ENCODE results near the gene ZNF286A. TPM values are rescaled to one million over a fixed set of nuclear protein-coding genes. Genes with fewer than 3 reads are reported as not detected.
"Not testable (repeated sequence)": the region's sequence is repeated elsewhere in the genome, so short reads cannot be mapped to it uniquely, and the experiment has no call there.

Gene ZNF286A
- 45.9 and 65.0 TPM in 2 replicates for total RNA-seq
- polyA plus RNA-seq: 31.3 and 39.1 TPM in 2 replicates
- polyA plus RNA-seq (2012): 14.4 and 15.1 TPM in 2 replicates
- 2.5 and 10.0 TPM in 2 replicates for polyA minus RNA-seq (ENCODE audit: low replicate concordance)

DNA sequence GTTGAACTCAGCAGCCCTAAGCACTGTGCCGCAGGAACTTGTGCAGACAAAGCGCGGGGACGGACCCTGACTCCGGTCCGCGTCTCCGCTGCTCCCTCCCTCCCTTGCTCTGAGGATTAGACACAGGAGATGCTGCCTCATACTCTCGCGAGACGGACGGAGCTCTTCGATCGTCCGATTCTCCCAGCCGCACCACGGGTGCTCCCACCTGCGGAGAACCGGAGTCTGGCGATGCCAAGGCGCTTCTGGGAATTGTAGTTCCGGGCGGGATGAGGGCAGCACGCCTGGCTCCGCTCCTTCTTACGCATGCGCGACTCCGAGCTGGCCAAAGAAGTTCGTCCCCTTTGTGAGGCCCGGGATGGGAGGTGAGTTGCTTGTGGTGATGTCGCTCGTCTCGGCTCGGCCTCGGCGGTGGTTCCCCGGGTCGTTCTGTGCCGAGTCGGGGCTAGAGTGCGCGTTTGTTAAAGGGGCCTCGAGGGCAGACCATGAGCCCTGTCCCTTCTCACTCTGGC, at the start of gene ZNF286A:
TSS of gene ZNF286A (plus strand) at position 340 of the 512 bp plus-strand sequence. CDS start 578 bp downstream, outside the sequence.
- H3K36me3 ChIP-seq (ENCODE audit: control insufficient read depth, insufficient read depth, low read length); H3K27me3 ChIP-seq (ENCODE audit: control insufficient read depth, insufficient read depth, low read length); H3K79me2 ChIP-seq (ENCODE audit: control insufficient read depth, insufficient read depth, low read length); H3K4me1 ChIP-seq (ENCODE audit: control insufficient read depth, extremely low read depth, insufficient read depth, low read length); H3K27ac ChIP-seq (ENCODE audit: insufficient read depth, low read length); H3K9me3 ChIP-seq (ENCODE audit: control insufficient read depth, insufficient read depth, low read depth, low read length); H4K20me1 ChIP-seq (ENCODE audit: control insufficient read depth, extremely low read depth, insufficient read depth, low read length): not testable (repeated sequence)
- H3K4me2 ChIP-seq (ENCODE audit: extremely low read depth, insufficient read depth, low read length): peak within 1 kb of the TSS; percentile 59
- H3K4me3 ChIP-seq (replicated peaks in 1 of 4; ENCODE audit: control extremely low read depth in 1 of 4, insufficient read depth in 1 of 4, low read depth in 3 of 4, low read length in 4 of 4): peak within 1 kb of the TSS; percentile 52 to 65 (median 62)
- H3K9ac ChIP-seq (ENCODE audit: insufficient read depth, low read length): peak within 1 kb of the TSS; percentile 62
- peak within 1 kb of the TSS; percentile 88 for H2AFZ ChIP-seq (ENCODE audit: low read length)
- DNase-seq (ENCODE audit: low read depth in 2 of 2): peak; percentile 97 to 99

DNA sequence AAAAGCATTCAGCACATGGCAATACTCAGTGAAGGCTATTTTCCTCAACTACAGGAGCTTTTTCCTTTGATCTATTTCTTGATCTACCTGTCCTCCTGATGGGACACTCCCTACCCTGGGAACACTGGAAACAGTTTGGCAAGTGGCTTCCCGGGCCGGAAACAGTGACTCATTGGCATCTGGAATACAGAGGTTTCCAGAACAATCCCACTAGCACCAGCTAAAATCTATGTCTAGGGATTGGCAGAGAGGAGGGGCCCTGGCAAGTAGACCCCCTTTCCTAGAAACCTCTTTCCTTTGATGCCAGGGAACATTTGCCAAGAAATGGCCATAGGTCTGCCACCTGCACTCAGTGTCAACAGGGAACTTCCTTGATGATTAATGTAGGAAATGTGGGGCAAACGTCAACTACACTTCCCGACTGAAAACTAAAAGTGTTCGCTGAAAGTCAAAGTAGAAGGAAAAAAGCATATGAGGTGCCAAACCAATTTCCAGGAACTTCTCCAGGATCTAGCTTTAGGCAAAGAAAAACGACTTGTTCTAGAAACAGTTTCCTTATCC, 49.6 kb upstream of the ZNF286A start:
- H2AFZ ChIP-seq (ENCODE audit: low read length): no peak overlapping the region
- H3K4me2 ChIP-seq (ENCODE audit: extremely low read depth, insufficient read depth, low read length): peak overlapping the region; percentile 97
- H3K79me2 ChIP-seq (ENCODE audit: control insufficient read depth, insufficient read depth, low read length): peaks cover 9% of the 10 kb centered on the region
- H3K27me3 ChIP-seq (ENCODE audit: control insufficient read depth, insufficient read depth, low read length): no peaks in the 10 kb centered on the region
- H3K9ac ChIP-seq (ENCODE audit: insufficient read depth, low read length): no peak overlapping the region
- H3K27ac ChIP-seq (ENCODE audit: insufficient read depth, low read length): peak overlapping the region; percentile 82
- peak; percentile 56 to 60 for DNase-seq (ENCODE audit: low read depth in 2 of 2)
- H3K9me3 ChIP-seq (ENCODE audit: control insufficient read depth, insufficient read depth, low read depth, low read length): no peaks in the 10 kb centered on the region
- H3K4me1 ChIP-seq (ENCODE audit: control insufficient read depth, extremely low read depth, insufficient read depth, low read length): no peaks in the 10 kb centered on the region
- H3K4me3 ChIP-seq (replicated peaks in 1 of 4; ENCODE audit: control extremely low read depth in 1 of 4, insufficient read depth in 1 of 4, low read depth in 3 of 4, low read length in 4 of 4): peak overlapping the region; percentile 78 to 97 (median 88)
- no peaks in the 10 kb centered on the region for H3K36me3 ChIP-seq (ENCODE audit: control insufficient read depth, insufficient read depth, low read length)
- no peak for TF ChIP-seq EZH2 (IDR thresholded peaks at IDR 0.05; ENCODE audit: low read length, missing control alignments)
- TF ChIP-seq, protein P1, sequence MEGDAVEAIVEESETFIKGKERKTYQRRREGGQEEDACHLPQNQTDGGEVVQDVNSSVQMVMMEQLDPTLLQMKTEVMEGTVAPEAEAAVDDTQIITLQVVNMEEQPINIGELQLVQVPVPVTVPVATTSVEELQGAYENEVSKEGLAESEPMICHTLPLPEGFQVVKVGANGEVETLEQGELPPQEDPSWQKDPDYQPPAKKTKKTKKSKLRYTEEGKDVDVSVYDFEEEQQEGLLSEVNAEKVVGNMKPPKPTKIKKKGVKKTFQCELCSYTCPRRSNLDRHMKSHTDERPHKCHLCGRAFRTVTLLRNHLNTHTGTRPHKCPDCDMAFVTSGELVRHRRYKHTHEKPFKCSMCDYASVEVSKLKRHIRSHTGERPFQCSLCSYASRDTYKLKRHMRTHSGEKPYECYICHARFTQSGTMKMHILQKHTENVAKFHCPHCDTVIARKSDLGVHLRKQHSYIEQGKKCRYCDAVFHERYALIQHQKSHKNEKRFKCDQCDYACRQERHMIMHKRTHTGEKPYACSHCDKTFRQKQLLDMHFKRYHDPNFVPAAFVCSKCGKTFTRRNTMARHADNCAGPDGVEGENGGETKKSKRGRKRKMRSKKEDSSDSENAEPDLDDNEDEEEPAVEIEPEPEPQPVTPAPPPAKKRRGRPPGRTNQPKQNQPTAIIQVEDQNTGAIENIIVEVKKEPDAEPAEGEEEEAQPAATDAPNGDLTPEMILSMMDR (conservative IDR thresholded peaks at IDR 0.05 in 1 of 2, IDR thresholded peaks at IDR 0.05 in 1 of 2; ENCODE audit: low read depth in 1 of 2, low read length in 2 of 2): no peak
- H4K20me1 ChIP-seq (ENCODE audit: control insufficient read depth, extremely low read depth, insufficient read depth, low read length): no peaks in the 10 kb centered on the region

DNA sequence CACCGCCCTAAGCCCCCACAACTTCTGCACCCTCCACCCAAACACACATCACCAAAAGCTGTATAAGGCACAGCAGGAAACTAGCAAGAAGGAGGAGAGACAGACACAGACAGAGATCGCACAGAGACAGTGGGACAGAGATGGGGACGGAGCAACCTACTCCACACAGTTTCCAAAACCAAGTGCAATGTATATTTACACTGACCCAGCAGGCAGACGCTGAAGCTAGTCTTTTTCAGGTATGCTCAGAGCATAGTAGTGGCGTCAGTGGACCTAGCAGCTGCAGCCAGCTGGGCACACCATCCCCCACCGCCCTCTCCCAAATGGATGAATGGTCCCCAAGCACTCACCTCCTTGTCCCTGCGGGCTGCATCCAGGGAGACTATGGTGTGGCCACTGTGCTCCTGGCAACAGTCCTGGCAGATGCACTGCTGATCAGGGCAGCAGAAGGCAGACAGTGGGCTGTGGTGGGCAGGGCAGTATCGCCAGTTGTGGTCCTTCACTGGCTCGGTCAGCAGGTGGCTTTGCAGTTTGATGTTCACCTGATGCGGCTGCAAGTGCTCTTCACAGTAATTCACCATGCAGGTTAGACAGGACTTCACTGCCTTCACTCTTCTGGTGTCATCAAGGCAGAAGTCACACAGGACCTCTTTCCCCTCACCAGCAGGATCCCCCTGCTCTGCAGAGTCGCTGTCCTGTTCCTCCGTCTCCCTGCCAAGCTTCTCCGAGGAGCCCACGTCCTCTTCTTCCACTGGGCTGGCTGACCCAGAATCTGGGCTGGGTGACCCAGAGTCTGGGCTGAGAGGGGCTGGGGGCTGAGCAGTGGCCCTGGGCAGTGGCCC, 48.6 kb upstream of the ZNF286A start:
- Histone ChIP-seq H3K27ac (ENCODE audit: insufficient read depth, low read length) (peak overlapping the region; percentile 82), H3K9me3 (ENCODE audit: control insufficient read depth, insufficient read depth, low read depth, low read length) (no peaks in the 10 kb centered on the region), H4K20me1 (ENCODE audit: control insufficient read depth, extremely low read depth, insufficient read depth, low read length) (no peaks in the 10 kb centered on the region), H3K4me3 (replicated peaks in 1 of 4; ENCODE audit: control extremely low read depth in 1 of 4, insufficient read depth in 1 of 4, low read depth in 3 of 4, low read length in 4 of 4) (peak overlapping the region; percentile 78 to 97 (median 88)), H3K79me2 (ENCODE audit: control insufficient read depth, insufficient read depth, low read length) (peaks cover 9% of the 10 kb centered on the region), H3K4me1 (ENCODE audit: control insufficient read depth, extremely low read depth, insufficient read depth, low read length) (no peaks in the 10 kb centered on the region), H3K36me3 (ENCODE audit: control insufficient read depth, insufficient read depth, low read length) (no peaks in the 10 kb centered on the region), H2AFZ (ENCODE audit: low read length) (peak overlapping the region; percentile 67), H3K9ac (ENCODE audit: insufficient read depth, low read length) (peak overlapping the region; percentile 67), H3K27me3 (ENCODE audit: control insufficient read depth, insufficient read depth, low read length) (no peaks in the 10 kb centered on the region), H3K4me2 (ENCODE audit: extremely low read depth, insufficient read depth, low read length) (peak overlapping the region; percentile 97)
- TF ChIP-seq, protein P1 (conservative IDR thresholded peaks at IDR 0.05 in 1 of 2, IDR thresholded peaks at IDR 0.05 in 1 of 2; ENCODE audit: low read depth in 1 of 2, low read length in 2 of 2): peak in 1 of 2 donors; percentile 11
- TF ChIP-seq EZH2 (IDR thresholded peaks at IDR 0.05; ENCODE audit: low read length, missing control alignments): no peak
- DNase-seq (ENCODE audit: low read depth in 2 of 2): peak in 1 of 2 donors; percentile 23
